ENCODE data around the gene PACRG. TPM values are rescaled to one million over a fixed set of nuclear protein-coding genes. Genes with fewer than 3 reads are reported as not detected.
A peak's percentile ranks its signal among the peaks of the same experiment; 100 is the strongest.

Gene PACRG
- total and polyA plus RNA-seq, 2 of the 4 experiments (the other 2 are of a cell fraction) = not detected

- BruUV-seq (replicated peaks) = no TSS peak
- H4K91ac ChIP-seq (ENCODE audit: insufficient read depth, low read depth, low read length) = no peak overlapping the region
- H3K79me1 ChIP-seq (ENCODE audit: low read depth in 1 of 2, low read length in 2 of 2) = no peaks in the 10 kb centered on the region; a peak in 1 of 4 replicates
- H2BK20ac ChIP-seq (ENCODE audit: low read depth, low read length) = peak overlapping the region; percentile 44; the same call in 1 of the 2 replicates
- no peak overlapping the region for H3K14ac ChIP-seq (replicated peaks; ENCODE audit: low read depth, low read length)
- no peak overlapping the region for H4K5ac ChIP-seq (ENCODE audit: low read depth, low read length)
- 0 out of 2 replicates have a peak overlapping the region, but pooled peaks have one; percentile 37 for H2BK120ac ChIP-seq (ENCODE audit: low read depth, low read length)
- no peak overlapping the region; the same call in 1 of the 2 replicates for H3K4ac ChIP-seq (ENCODE audit: low read depth, low read length)
- intact Hi-C loops (cut with micrococcal nuclease) = loop anchor here (10.0 kb wide), 2 partner anchors 451 to 991 kb away; partner anchors contain the start of gene QKI
- H4K20me1 ChIP-seq (ENCODE audit: insufficient read depth, low read length) = no peaks in the 10 kb centered on the region
- H3K23ac ChIP-seq (ENCODE audit: low read depth, low read length) = no peak overlapping the region
- no peak overlapping the region for H3K4me3 ChIP-seq (ENCODE audit: insufficient read depth, low read depth, low read length)
- no peak overlapping the region for H2AFZ ChIP-seq (replicated peaks; ENCODE audit: low read length, poor library complexity)
- peaks cover 4% of the 10 kb centered on the region for H3K4me1 ChIP-seq (ENCODE audit: control insufficient read depth, insufficient read depth, low read length)
- no peak overlapping the region; a peak in 1 of 4 replicates for H4K8ac ChIP-seq (ENCODE audit: low read depth in 2 of 2, low read length in 2 of 2)
- H3K9me3 ChIP-seq (ENCODE audit: control insufficient read depth, insufficient read depth, low read length) = no peaks in the 10 kb centered on the region
- dilution Hi-C loops (cut with HindIII; ENCODE audit: low sequenced_read_pairs, unreplicated experiment) = no loop called here
- no peak overlapping the region for H3K27ac ChIP-seq (ENCODE audit: insufficient read depth, low read length)
- CTCF ChIA-PET = no interaction called here
- H3K36me3 ChIP-seq (ENCODE audit: control insufficient read depth, insufficient read depth, low read length) = no peaks in the 10 kb centered on the region
- no peak overlapping the region for H3K56ac ChIP-seq (ENCODE audit: extremely low read depth, insufficient read depth, low read length)
- H3K27me3 ChIP-seq (ENCODE audit: control insufficient read depth, insufficient read depth, low read length) = no peaks in the 10 kb centered on the region
- H3K4me2 ChIP-seq (ENCODE audit: low read depth, low read length) = no peak overlapping the region
- in situ Hi-C loops (cut with MboI; ENCODE audit: low sequenced_read_pairs) = no loop called here
- H3K9ac ChIP-seq (ENCODE audit: low read depth, low read length) = no peak overlapping the region
- peak overlapping the region; percentile 8 for H2BK5ac ChIP-seq (ENCODE audit: low read depth, low read length, poor library complexity, severe bottlenecking)
- no peak overlapping the region for H2BK15ac ChIP-seq (ENCODE audit: low read depth, low read length)
- no peak overlapping the region for H2AK9ac ChIP-seq (replicated peaks; ENCODE audit: low read depth, low read length, poor library complexity)
- no peaks in the 10 kb centered on the region; the same call in 1 of the 2 replicates for H3K9me1 ChIP-seq (ENCODE audit: insufficient read depth, low read length)
- POLR2A ChIA-PET (ENCODE audit: unreplicated experiment) = no interaction called here
- H3K18ac ChIP-seq (ENCODE audit: low read depth, low read length) = no peak overlapping the region
- ATAC-seq (ENCODE audit: low read depth) (no peak), DNase-seq (no peak)
- WGBS, 2 experiments (ENCODE audit: extremely low coverage in 2 of 2, insufficient read length in 1 of 2) = no CpG with 5 or more reads among the region's 1 CpG
- TF ChIP-seq RAD21 (IDR thresholded peaks at IDR 0.05; ENCODE audit: low read length) = no peak
- no peak for TF ChIP-seq ELK1 (IDR thresholded peaks at IDR 0.05; ENCODE audit: borderline replicate concordance, low read depth, low read length)
- TF ChIP-seq CHD1 (IDR thresholded peaks at IDR 0.05; ENCODE audit: low read depth, low read length) = no peak
- TF ChIP-seq NFE2L2 (IDR thresholded peaks at IDR 0.05; ENCODE audit: low read depth, low read length) = no peak
- H2AK5ac ChIP-seq (ENCODE audit: low read depth, low read length) = no peak overlapping the region
Measured at GRCh38 chr6:162963861-162964260, 236.1 kb downstream of the PACRG start.
